HG02852 (cell line): ENCODE measurements around the gene SCN1A.
"Not testable (repeated sequence)": the region's sequence is repeated elsewhere in the genome, so short reads cannot be mapped to it uniquely, and the experiment has no call there.

Experiments used
- ATAC-seq: cut with Tn5 transposase; IDR thresholded peaks from one replicate; pipeline ENCODE4 v1.9.1; 2021; ENCODE audit warnings: mild to moderate bottlenecking, moderate library complexity; ENCODE audit not compliant: unreplicated experiment

SCN1A gene

DNA sequence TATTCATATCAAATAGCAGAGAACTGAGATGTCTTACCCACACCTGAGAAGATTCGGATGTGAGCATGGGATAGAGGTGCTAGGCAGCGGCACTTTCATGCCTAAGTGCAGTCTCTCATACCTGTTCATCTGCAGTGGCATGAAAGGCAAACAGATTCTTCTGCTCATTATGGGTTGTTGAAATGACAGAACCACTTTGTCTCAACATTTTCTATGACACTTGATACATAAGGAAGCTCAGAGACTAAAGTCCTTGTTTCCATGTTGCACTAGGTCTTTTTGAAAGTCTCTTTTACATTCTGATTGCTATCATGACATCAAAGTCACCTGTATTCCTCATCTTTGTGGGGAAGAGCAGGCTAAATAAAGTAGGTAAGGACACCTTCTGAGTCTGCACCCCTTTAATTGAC lies 8.0 kb upstream of the SCN1A start:
- no peak for ATAC-seq

DNA sequence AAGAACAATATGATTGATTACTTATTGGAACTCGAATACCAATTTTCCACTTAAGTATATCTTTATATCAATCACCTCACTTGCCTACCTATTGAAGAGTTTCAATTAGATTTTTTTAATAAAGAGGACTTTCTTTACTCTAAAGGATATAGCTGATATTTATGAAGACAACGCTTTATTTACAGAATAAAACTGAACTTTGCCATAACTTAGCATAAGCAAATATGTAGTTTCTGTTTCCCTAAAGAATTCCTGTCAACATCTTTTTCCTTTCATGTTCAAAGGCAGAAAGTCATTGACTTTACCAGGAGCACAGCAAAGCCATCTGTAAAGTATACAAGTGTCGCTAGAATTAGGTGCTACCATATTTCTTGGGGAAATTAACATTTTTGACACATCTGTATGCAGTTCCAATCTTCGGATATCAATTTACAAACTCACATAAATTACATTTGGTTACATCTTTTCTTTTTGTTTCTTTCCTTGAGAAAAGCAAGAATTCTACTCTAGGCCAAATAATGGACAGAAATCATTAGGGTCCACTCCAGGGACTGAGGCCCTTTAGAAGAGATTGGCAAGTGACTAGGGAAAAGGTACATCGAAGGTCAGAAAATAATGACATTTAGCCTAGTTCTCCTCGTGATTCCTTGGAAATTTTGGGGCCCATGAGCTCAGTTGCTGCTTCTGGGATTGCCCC lies 7.5 kb upstream of the SCN1A start:
- ATAC-seq, result no peak

DNA sequence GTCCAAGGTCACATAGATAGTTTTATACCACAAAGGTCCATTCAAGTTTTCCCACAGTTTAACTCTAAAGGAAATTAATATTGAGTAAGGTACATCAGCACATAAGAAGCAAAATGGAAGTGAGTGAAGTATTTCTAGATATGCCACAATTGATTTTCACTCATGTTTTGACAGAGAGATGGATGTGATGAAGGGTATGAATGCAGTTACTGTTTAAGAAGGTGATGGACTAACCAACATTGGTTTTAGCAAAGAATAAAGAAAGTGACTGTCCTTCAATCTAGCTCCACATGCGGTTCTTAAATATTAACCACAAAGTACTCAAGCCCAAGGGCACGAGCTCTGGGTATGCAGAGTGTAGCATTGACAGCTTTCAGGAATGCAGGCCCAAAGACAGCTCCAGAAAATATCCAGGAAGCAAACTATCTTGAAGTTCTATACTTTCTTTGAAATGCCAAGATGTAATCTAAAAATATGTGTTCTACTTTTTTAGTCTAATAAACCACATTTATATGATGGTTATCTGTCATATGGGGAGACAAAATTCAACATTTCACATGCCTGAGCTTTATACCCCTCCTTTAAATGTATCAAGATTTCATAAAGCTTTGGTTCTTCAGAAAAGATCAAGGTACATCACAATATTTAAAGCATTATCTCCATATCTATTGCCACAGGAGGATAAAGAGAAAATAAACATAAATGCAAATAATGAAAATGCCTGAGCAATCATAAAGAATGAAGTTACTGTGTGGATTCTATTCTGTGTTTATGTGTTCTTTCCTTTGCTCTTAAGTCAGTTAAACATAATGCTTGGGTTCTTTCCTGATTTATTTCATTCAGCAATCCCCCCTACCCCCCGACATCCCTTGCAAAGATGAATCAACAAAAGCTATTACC lies 6.7 kb upstream of the SCN1A start:
- no peak for ATAC-seq

DNA sequence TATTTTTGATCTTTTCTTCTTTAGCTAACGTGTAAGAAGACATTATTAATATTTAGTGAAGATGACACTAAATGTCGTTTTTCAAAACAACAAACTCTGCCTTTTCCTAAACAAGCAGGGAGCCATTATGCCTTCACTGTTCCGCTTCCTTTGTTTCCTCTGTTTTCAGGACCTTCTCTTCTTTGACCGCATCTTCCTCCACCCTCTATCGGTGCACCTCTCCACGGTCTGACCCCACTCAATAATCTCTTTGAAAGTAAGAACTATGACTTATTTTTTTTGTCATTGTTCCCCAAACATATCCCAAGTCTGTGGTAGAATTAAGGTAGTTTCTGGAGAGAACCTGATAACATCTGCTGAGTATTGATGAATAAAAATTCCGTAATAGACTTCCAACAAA lies 5.8 kb upstream of the SCN1A start:
- no peak for ATAC-seq

DNA sequence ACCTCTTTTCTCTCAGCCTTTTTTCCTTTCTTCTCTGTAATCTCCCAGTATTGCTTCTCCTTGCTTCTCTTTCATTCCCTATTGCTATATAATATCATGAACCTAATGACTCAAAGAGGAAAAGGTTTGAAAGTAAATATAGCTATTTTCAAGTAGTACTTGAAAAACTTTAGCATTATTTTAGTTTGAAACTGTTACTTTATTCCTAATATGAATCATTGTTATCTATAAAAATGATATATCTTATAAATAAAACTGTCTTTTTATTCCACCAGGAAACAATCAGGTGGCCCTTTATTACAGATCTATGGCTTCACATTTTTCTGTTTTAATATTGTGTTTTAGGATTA lies 311 bp upstream of the SCN1A start:
- no peak for ATAC-seq

DNA sequence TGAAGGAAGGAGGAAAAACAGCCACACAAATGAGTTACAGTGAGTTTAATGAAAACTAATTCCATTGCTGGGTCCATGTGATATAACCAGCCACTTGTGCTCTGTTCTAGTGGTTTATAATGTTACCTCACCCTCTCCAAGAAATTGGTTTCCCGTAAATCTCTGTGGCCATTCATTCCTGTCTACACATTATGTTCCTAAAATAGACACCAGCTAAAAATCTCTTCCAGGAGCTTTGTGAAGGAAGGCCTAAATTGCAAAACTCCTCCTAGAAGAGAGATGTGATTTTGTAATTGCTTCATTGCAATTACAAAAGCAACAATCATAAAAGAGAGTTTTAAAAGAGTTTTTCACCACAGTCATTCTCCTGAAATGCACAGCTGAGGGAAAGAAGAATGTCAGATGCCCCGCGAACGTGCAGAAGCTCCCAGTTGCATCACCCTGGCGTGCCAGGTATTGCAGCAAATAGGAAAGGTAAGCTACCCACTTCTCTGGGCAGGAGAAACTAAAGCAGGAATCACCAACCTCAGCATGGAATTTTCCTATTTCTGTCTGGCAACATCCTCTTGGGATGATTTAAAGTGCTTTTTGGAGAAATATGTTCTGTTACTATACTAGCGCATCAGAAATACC lies 1.7 kb downstream of the SCN1A start:
- ATAC-seq, result no peak

DNA sequence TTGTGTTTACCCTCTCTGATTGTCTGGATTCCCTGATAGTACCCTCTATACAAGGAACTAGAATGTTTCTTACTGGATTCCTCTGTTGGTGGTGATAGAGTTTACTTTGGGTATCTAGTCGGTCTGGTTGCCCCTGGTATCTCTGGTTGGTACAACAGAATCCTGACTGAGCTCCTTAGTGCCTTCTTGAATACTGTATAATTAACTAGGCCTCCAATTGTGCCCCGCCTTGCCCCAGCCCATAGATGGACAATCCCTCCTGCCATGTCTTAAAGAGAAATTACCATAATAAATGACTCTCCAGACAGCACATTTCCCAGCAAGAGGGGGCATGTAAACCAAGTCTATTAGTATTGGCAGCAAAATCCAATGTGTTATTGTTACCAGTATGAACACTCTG lies 2.3 kb downstream of the SCN1A start:
- no peak for ATAC-seq

DNA sequence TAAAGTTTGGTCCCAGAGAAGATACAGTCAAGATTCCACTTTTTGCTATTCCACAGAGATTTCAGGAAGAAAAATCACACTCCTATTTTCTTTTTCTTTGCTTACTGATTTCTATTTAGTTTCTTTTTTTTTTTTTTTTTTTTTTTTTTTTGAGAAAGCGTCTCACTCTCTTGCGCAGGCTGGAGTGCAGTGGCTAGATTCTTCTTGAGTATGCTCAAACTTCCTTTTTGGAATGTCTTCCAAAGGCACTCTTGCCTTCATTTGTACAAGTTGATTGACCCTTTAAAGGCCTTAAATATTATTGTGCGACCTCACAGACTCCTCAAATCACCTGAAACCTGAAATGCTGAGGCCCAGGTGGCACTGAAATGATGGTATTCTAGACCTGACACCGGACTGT lies 9.6 kb downstream of the SCN1A start:
- no peak for ATAC-seq

DNA sequence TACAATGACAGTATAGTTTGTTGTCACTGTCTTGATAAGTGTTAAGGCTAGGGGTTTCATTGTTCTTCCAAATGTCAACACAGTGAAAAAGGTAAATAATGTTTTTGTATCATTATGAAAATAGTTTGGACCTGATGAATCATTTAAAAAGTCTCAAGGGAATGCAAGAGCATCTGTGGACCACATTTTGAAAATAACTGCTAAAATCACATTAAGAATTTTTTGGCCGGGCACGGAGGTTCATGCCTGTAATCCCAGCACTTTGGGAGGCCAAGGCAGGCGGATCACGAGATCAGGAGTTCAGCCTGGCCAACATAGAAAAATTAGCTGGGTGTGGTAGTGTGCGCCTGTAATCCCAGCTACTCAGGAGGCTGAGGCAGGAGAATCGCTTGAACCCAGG lies 10.3 kb downstream of the SCN1A start:
- no peak for ATAC-seq

DNA sequence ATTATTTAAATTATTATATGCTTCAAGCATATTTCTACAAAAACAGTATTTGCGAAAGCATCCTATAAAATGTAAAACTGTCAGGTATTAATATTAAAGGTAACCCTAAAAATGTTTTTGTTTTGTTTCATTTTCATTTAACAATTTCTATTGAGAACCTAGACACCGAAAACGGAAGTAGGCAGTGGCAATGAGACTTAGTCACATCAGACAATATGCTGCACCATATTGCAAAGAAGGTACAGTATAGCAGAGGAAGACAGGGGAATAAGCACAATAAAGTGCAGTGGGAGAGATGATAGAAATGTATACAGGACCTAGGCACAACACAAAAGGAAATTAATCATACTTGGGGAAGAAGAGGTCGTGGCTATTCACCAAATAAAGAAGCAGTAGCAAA lies 12.2 kb downstream of the SCN1A start:
- no peak for ATAC-seq

DNA sequence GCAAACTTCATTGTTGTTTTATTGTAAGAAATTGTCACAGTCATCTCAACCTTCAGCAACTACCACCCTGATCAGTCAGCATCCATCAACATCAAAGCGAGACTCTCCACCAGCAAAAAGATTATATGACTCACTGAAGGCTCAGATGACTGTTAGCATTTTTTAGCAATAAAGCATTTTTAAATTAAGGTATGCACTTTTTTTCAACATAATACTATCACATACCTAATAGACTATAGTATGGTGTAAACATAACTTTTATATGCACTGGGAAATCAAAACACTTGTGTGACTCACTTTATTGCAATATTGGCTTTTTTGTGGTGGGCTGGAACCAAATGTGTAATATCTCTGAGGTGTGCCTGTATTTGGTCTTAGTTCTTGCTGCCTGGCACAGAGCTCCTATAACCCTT lies 15.6 kb downstream of the SCN1A start:
- no peak for ATAC-seq

DNA sequence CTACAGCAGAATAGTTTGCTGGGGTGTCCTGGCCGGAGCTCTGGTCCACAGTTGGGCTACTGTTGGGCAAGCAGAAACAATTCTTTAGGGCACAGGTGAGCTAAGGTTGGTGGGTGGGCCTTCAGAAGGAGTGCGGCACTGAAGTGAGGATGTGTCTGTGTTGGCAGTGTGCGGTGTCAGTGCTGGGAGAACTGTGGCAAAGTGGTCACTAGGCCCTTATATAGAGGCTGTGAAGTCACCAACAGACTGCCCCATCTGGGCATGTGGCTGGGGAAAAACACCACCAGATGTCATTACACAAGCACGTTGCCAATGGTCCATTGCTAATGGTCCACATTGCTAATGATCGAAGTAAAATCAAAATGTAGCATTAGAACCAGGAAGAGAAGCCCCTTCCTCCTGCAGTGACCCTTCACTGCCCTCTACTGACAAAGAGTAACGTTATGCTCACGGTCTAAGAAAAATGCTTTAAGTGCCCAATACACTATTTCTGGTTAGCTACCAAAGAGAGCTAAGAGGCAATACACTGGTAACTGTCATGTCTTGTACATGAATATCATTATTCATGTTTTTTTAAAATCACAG lies 21.3 kb downstream of the SCN1A start:
- ATAC-seq, result no peak

DNA sequence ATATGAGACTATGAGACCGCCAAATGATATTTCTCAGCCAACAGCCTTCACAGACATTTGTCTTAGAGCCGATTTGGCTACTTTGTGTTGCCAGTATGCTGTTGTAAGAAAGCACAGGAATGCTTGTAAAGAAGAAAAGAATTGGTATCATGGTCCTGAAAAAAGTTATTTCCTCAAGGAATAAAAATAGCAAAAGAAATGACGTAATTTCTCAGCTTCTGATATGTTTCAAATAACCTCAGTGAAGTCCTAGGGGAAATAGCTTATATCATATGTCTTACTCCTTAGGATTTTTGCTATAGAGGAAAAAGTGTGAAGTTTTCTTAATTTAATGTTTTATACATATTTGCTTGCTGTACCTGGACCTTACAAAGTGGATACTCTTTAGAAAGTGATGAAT lies 23.0 kb downstream of the SCN1A start:
- ATAC-seq, result no peak

DNA sequence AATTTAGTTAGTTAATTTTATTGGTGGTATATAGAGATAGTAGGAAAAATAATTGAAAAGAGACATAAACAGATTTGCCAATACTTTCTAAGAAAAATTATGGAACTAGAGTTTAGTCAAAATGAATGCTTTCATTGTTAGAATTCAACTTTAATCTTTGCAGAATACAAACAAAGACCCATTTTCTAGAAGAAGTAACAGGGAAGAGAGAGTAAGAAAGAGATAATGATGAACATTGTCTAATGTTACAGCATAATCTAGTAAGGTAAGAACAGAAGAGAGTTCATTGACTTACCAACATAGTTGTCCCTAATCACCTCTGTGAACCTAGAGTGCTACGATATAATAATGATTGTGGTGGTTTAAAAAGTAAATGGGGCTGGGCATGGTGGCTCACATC lies 23.7 kb downstream of the SCN1A start:
- no peak for ATAC-seq

DNA sequence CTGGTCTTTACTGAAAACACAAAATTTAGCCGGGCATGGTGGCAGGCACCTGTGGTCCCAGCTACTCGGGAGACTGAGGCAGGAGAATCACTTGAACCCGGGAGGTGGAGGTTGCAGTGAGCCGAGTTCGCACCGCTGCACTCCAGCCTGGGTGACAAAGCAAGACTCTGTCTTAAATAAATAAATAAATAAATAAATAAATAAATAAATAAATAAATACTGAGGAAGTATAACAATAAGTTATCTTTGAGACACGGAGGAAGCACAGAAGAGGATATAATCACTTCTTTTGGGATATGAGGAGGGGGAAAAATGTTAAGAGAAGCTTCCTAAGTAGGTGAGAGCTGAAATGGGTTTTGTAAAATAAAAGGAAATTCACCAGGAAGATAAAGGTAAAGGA lies 24.5 kb downstream of the SCN1A start:
- ATAC-seq, result not testable (repeated sequence)

DNA sequence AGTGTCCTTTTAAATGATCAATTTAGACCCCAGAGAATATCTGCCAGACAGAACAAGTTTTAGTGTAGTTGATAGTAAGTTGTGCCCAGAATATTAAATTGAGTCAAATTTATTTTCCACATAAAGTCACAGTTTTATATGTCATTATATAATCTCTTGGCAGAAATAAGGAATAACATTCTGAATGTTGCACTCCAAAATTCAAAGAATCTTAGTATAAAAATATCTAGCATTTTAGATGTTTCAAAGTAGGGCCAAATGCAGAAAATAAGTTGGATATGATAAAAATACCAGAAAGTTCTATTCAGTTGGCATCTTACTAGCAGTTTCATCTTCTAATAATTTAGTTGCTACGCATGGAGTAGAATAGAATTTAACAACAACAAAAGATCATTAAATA lies 33.5 kb downstream of the SCN1A start:
- ATAC-seq, result no peak

DNA sequence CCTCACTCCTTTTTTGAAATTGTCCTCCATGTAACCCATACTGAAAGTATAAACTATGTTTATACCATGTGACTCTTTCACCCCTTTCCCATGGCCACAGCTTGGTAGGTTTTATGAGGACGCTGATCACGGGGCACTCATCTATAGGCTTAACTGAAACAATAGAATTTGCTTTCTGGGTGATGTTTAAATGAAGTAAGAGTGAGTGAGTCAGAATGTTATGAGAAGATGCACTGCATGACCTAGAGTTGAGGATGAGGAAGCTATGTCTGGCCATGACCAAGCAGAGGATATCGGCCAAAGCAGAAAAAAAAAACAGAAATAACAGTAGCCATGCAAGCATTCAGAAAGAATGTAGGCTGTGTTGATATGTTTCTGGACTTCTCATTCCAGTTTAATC lies 34.9 kb downstream of the SCN1A start:
- no peak for ATAC-seq

DNA sequence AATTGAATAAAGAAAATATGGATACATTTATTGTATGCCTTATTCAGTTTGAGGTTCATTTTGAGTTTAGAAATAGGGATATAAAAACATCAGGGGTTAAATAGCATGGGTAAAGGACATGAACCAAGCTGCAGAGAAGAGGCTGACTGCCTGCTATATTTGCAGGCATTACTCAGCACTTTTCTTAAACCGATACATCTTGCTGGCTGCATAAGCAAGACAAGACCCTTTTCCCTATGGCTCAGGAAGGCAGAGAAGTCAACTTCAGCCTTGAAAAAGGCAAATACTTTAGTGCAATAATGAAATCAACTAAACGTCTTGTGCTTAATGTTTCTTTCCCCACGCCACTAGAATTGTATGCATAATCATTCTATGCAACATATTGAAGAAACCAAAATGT lies 36.4 kb downstream of the SCN1A start:
- ATAC-seq, result no peak

DNA sequence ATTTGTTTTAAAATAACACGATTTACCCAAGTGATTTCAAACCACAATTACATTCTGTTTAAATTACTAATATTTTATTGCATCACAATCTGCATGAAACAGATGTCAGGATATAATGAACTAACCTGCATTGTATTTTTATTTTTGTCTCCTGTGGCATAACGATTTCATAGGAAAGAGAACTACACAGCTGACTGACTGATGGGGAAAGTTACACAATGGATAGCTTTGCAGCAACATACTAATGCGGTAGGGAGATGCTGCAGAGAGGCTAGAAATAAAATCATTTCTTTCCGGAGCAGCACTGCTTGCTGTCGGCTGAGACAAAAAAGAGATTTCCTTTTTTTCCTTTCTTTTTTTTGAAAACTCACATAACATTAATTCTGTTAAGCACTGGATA lies 36.9 kb downstream of the SCN1A start:
- no peak for ATAC-seq

DNA sequence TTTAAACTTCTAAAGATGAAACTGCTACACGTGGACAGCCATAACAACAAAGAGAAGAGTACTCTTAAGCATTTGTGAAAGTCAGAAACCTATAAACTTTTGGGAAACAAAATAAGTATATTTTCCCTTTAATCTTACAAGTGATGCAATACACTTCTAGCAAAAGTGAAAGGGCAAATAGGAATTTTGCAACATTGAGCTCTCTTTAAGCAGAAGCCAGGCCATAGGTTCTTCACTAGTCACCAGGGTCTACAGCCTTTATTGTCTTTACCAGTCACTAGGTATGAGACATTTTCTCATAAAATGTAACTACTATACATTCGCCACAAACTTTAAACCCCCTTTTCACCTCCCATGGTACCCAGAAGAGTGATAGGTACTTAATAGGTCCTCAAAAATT lies 37.5 kb downstream of the SCN1A start:
- no peak for ATAC-seq

DNA sequence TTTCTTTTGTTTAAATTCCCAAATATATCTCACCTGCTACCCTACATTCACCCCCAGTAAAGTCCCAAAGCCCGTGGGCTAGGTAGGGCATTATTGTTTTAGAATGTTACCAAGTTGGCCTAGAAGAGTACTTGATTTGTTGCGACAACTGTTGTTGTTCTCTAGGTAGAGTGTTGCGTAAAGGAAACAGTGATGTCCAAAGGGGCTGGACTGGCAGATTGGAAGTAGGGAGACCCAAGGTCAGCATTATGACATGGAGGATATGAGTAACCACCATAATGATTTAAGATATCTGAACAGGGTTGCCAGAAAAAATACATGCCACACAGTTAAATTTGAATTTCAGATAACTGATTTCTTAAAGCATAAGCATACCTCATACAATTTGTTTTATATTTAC lies 39.2 kb downstream of the SCN1A start:
- no peak for ATAC-seq

DNA sequence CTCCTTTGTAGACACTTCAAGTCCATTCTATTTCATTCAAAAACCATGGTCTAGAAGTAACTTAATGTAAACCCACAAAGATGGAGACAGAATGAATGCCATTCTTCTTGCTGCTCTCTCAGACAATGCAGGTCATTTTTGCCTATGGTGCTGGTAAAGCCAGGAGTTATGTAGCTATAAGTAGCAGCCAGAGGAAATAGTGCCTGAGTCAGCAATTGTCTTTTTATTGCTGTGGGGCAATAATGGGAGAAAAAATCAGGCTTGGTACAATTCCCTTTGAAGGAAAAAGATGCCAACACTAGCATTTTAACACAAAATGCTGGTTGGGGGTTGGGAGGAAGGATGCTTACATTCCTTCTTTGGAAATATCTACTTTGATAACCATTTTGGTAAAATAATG lies 43.5 kb downstream of the SCN1A start:
- no peak for ATAC-seq
